GM12878 (cell line): ENCODE measurements around the gene XRCC6. TPM values are rescaled to one million over a fixed set of nuclear protein-coding genes. Genes with fewer than 3 reads are reported as not detected.

Experiments used
- ATAC-seq: fragments of 200-7000 bp; cut with Tn5 transposase; 3 replicates; pipeline ENCODE4 v1.9.1; 2020; ENCODE audit warnings: mild to moderate bottlenecking, moderate library complexity
- BruUV-seq: library from RNA; stranded (reverse); fragments of 400-500 nt; replicated peaks from 2 replicates; lab custom pipeline; 2021; lab: Mats Ljungman, UMichigan
- CTCF ChIA-PET: fragments of 300-600 bp; sonication (Branson Sonifier 250); formaldehyde crosslinking; extraction: SDS; loops from one replicate; lab custom pipeline; 2021; ENCODE audit warnings: inconsistent platforms; lab: Yijun Ruan, JAX
- POLR2A ChIA-PET: fragments of 350-600 bp; formaldehyde crosslinking; extraction: SDS; loops from one replicate; lab custom pipeline; 2021; ENCODE audit warnings: inconsistent platforms; lab: Charles Lee
- RAD21 ChIA-PET: fragments of 300-600 bp; sonication (Branson Sonifier 250); formaldehyde crosslinking; loops from one replicate; lab custom pipeline; 2023; ENCODE audit warnings: antibody characterized with exemption; ENCODE audit not compliant: unreplicated experiment; lab: Charles Lee
- SMC1A ChIA-PET: fragments of 300-600 bp; sonication (Branson Sonifier 250); formaldehyde crosslinking; loops from one replicate; lab custom pipeline; 2023; ENCODE audit not compliant: unreplicated experiment, uncharacterized antibody; lab: Charles Lee
- DNase-seq: peaks from one replicate; pipeline ENCODE4 v3.0.0-alpha.2; 2011; ENCODE audit warnings: low read depth, low spot score
- FAIRE-seq: peaks from 3 replicates; lab custom pipeline; 2011; peaks lifted over from hg19 to GRCh38; lab: Jason Lieb, UNC
- H2AFZ ChIP-seq: 2 replicates; pipeline ENCODE4 v1.6.0; 2011; ENCODE audit warnings: low read depth, low read length, control low read depth; ENCODE audit not compliant: control insufficient read depth
- H3K27ac ChIP-seq: 2 replicates; pipeline ENCODE4 v1.5.1; 2011; ENCODE audit warnings: control low read depth; ENCODE audit not compliant: control insufficient read depth, insufficient read depth
- H3K27me3 ChIP-seq, 2 experiments: replicated peaks in 1 of 2; 2 replicates each; pipeline versions ENCODE4 v1.6.0 to v1.6.1; 2011; ENCODE audit warnings: low read length in 1 of 2; ENCODE audit not compliant: control insufficient read depth in 2 of 2, insufficient read depth in 2 of 2
- H3K36me3 ChIP-seq, 2 experiments: 2 replicates each; pipeline ENCODE4 v1.5.1; 2011; ENCODE audit warnings: low read length in 1 of 2; ENCODE audit not compliant: control insufficient read depth in 2 of 2, insufficient read depth in 2 of 2
- H3K4me1 ChIP-seq: 2 replicates; pipeline ENCODE4 v1.6.1; 2011; ENCODE audit warnings: mild to moderate bottlenecking, low read length, moderate library complexity, mixed read lengths; ENCODE audit not compliant: control insufficient read depth, insufficient read depth
- H3K4me2 ChIP-seq: 2 replicates; pipeline ENCODE4 v1.6.0; 2011; ENCODE audit warnings: control low read depth; ENCODE audit not compliant: control insufficient read depth, insufficient read depth
- H3K4me3 ChIP-seq: fragments of 200-600 bp; sonication (generic); 2 replicates; pipeline ENCODE4 v1.5.1; 2016
- H3K79me2 ChIP-seq: 2 replicates; pipeline ENCODE4 v1.6.0; 2011; ENCODE audit warnings: low read length; ENCODE audit not compliant: control insufficient read depth, insufficient read depth
- H3K9ac ChIP-seq: 2 replicates; pipeline ENCODE4 v1.8.0; 2011; ENCODE audit warnings: low read length, control low read depth, mixed read lengths; ENCODE audit not compliant: control insufficient read depth, insufficient read depth
- H3K9me3 ChIP-seq: replicated peaks from 3 replicates; pipeline ENCODE4 v1.5.1; 2011; ENCODE audit warnings: mild to moderate bottlenecking, low read length; ENCODE audit not compliant: control insufficient read depth, insufficient read depth
- H4K20me1 ChIP-seq: 2 replicates; pipeline ENCODE4 v1.6.0; 2011; ENCODE audit not compliant: control insufficient read depth, insufficient read depth
- KAT2A ChIP-seq: conservative IDR thresholded peaks from 2 replicates; pipeline ENCODE4 v1.6.1; 2011; ENCODE audit warnings: low read depth, low read length; ENCODE audit not compliant: control insufficient read depth
- NR2C1 ChIP-seq: fragments of 450-650 bp; IDR thresholded peaks from 2 replicates; pipeline ENCODE4 v1.6.1; 2017; ENCODE audit warnings: antibody characterized with exemption, mild to moderate bottlenecking, moderate library complexity
- TAF1 ChIP-seq: IDR thresholded peaks from 2 replicates; pipeline ENCODE4 v1.6.1; 2011; ENCODE audit warnings: mild to moderate bottlenecking, low read depth, low read length, borderline replicate concordance
- ZBTB4 ChIP-seq: fragments of 450-650 bp; formaldehyde crosslinking; IDR thresholded peaks from 2 replicates; pipeline ENCODE4 v1.4.0; 2022; ENCODE audit warnings: mild to moderate bottlenecking, moderate library complexity
- WGBS: methylation state at CpG from one replicate; pipeline ENCODE4 v1.1.6; 2016; ENCODE audit warnings: low lambda C conversion rate; ENCODE audit not compliant: insufficient replicate concordance, insufficient coverage; ENCODE audit errors: missing lambda C conversion rate; 5-methylcytosine and 5-hydroxymethylcytosine counted together
- in situ Hi-C: fragments of 300-500 bp; cut with MboI; formaldehyde crosslinking; loops from 9 replicates; pipeline ENCODE4 v1.14.3; 2018; ENCODE audit warnings: mixed read lengths
- intact Hi-C: fragments of 100-400 bp; cut with micrococcal nuclease; formaldehyde crosslinking; loops from one replicate; pipeline ENCODE4 v1.14.2; 2022; ENCODE audit not compliant: unreplicated experiment
- polyA plus RNA-seq, 11 experiments: library from polyadenylated mRNA; depleted of rRNA in 4 of 11; unstranded in 6 of 11; stranded (reverse) in 5 of 11; fragments of >200 nt; fragmentation: Nextera tagmentation in 4 of 11; fragmentation: Illumina TruSeq in 1 of 11; extraction: Ambion mirVana in 4 of 11; extraction: Trizol in 1 of 11; gene quantifications; 1 replicate in 1 of 11; 2 replicates in 10 of 11; pipeline versions ENCODE4 v1.2.1 to v1.2.3, GENCODE V29; 2011 to 2016; ENCODE audit warnings: inconsistent platforms in 2 of 11, missing spikeins in 2 of 11, low read depth in 1 of 11
- total RNA-seq, 4 experiments: library from RNA; depleted of rRNA in 3 of 4; stranded (reverse); fragments of >200 nt in 3 of 4; fragmentation: Illumina TruSeq in 1 of 4; extraction: Trizol in 1 of 4; gene quantifications; 2 replicates each; pipeline versions ENCODE4 v1.2.1 to v1.2.3, GENCODE V29; 2013 to 2021
- TF ChIP-seq, protein P1 (sequence below): fragments of 450-650 bp; IDR thresholded peaks from 2 replicates; pipeline ENCODE4 v1.6.1; 2017; ENCODE audit warnings: mild to moderate bottlenecking, moderate library complexity

Gene XRCC6
- total and polyA plus RNA-seq, 10 of the 15 experiments (the other 5 are each of a cell fraction or from before 2014, with no cell fraction given) = 186 to 718 (median 348) TPM

GRCh38 chr22:41683052-41683451, 62.0 kb downstream of the XRCC6 start:
- H3K4me3 ChIP-seq = peak overlapping the region; percentile 61; the same call in 1 of the 2 replicates
- no TSS peak for BruUV-seq
- RAD21 ChIA-PET = interaction anchor here (0.6 kb wide), 1 partner anchor 14 kb away, joined by 4 read pairs; no protein-coding TSS in a partner anchor
- in situ Hi-C loops = no loop called here
- no peaks in the 10 kb centered on the region; the same call in 1 of the 2 replicates for H4K20me1 ChIP-seq
- H3K27ac ChIP-seq = peak overlapping the region; percentile 53; the same call in 1 of the 2 replicates
- H3K27me3 ChIP-seq = no peaks in the 10 kb centered on the region
- no peak for TF ChIP-seq NR2C1
- no peak for DNase-seq
- no peak overlapping the region for H2AFZ ChIP-seq
- SMC1A ChIA-PET = interaction anchor here (0.6 kb wide), 1 partner anchor 349 kb away, joined by 3 read pairs; no protein-coding TSS in a partner anchor
- peaks cover 11% of the 10 kb centered on the region in 2 experiments for H3K36me3 ChIP-seq
- no peaks in the 10 kb centered on the region for H3K9me3 ChIP-seq
- H3K4me2 ChIP-seq = peak overlapping the region; percentile 27
- ATAC-seq = peak; percentile 23
- H3K9ac ChIP-seq = peak overlapping the region; percentile 74
- POLR2A ChIA-PET = interaction anchor here (0.6 kb wide), 1 partner anchor 12 kb away, joined by 3 read pairs; no protein-coding TSS in a partner anchor
- no peaks in the 10 kb centered on the region for H3K4me1 ChIP-seq
- no peak for FAIRE-seq
- CTCF ChIA-PET = interaction anchor here (0.6 to 2.1 kb wide), 2 partner anchors 14 to 774 kb away, joined by 4 to 7 read pairs; no protein-coding TSS in a partner anchor
- 53% methylated on average over 9 of the region's 9 CpGs for WGBS
- H3K79me2 ChIP-seq = peaks cover 86% of the 10 kb centered on the region
- intact Hi-C loops = no loop called here

DNA sequence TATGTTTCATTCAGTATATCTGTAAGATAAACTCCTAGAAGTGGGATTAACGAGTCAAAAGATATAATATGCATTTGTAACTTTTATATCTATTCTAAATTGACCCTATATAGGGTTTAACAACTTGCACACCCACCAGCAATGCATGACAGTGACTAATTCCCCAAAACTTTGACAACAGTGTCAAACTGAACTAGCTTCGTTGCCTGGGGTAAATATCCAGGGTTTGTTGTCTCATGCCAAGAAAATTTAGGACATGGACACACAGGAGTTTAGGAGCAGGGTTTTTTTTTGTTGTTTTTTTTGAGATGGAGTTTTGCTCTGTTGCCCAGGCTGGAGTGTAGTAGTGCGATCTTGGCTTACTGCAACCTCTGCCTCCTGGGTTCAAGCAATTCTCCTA, 62.5 kb downstream of the XRCC6 start:
- in situ Hi-C loops = no loop called here
- intact Hi-C loops = no loop called here
- SMC1A ChIA-PET = interaction anchor here (0.6 kb wide), 1 partner anchor 350 kb away, joined by 3 read pairs; no protein-coding TSS in a partner anchor
- Histone ChIP-seq H3K27ac (no peak overlapping the region), H3K9ac (no peak overlapping the region), H3K36me3 (peaks cover 5 to 6% of the 10 kb centered on the region in 2 experiments), H3K79me2 (peaks cover 87% of the 10 kb centered on the region), H3K4me3 (no peak overlapping the region), H3K9me3 (no peaks in the 10 kb centered on the region), H3K27me3 (no peaks in the 10 kb centered on the region), H3K4me1 (no peaks in the 10 kb centered on the region), H3K4me2 (peak overlapping the region; percentile 27; the same call in 1 of the 2 replicates), H2AFZ (no peak overlapping the region), H4K20me1 (no peaks in the 10 kb centered on the region; the same call in 1 of the 2 replicates)
- RAD21 ChIA-PET = interaction anchor here (0.6 kb wide), 1 partner anchor 15 kb away, joined by 4 read pairs; no protein-coding TSS in a partner anchor
- POLR2A ChIA-PET = interaction anchor here (0.6 kb wide), 1 partner anchor 13 kb away, joined by 3 read pairs; no protein-coding TSS in a partner anchor
- CTCF ChIA-PET = interaction anchor here (0.6 to 2.1 kb wide), 2 partner anchors 13 to 773 kb away, joined by 4 to 7 read pairs; no protein-coding TSS in a partner anchor
- FAIRE-seq (no peak), ATAC-seq (no peak), DNase-seq (no peak)
- TF ChIP-seq ZBTB4 (CRISPR knock-in tag) = no peak
- no peak for TF ChIP-seq KAT2A
- no peak for TF ChIP-seq TAF1
- TF ChIP-seq, protein P1, sequence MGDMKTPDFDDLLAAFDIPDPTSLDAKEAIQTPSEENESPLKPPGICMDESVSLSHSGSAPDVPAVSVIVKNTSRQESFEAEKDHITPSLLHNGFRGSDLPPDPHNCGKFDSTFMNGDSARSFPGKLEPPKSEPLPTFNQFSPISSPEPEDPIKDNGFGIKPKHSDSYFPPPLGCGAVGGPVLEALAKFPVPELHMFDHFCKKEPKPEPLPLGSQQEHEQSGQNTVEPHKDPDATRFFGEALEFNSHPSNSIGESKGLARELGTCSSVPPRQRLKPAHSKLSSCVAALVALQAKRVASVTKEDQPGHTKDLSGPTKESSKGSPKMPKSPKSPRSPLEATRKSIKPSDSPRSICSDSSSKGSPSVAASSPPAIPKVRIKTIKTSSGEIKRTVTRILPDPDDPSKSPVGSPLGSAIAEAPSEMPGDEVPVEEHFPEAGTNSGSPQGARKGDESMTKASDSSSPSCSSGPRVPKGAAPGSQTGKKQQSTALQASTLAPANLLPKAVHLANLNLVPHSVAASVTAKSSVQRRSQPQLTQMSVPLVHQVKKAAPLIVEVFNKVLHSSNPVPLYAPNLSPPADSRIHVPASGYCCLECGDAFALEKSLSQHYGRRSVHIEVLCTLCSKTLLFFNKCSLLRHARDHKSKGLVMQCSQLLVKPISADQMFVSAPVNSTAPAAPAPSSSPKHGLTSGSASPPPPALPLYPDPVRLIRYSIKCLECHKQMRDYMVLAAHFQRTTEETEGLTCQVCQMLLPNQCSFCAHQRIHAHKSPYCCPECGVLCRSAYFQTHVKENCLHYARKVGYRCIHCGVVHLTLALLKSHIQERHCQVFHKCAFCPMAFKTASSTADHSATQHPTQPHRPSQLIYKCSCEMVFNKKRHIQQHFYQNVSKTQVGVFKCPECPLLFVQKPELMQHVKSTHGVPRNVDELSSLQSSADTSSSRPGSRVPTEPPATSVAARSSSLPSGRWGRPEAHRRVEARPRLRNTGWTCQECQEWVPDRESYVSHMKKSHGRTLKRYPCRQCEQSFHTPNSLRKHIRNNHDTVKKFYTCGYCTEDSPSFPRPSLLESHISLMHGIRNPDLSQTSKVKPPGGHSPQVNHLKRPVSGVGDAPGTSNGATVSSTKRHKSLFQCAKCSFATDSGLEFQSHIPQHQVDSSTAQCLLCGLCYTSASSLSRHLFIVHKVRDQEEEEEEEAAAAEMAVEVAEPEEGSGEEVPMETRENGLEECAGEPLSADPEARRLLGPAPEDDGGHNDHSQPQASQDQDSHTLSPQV = no peak
- BruUV-seq = no TSS peak
- 50% methylated on average over 3 of the region's 3 CpGs for WGBS
